CD4-positive, alpha-beta T cell treated with Interleukin-2 at 100 ng/mL for 4 hours (primary cell): ENCODE results near the gene IL6R.
"Not testable (repeated sequence)": the region's sequence is repeated elsewhere in the genome, so short reads cannot be mapped to it uniquely, and the experiment has no call there.

Source experiments
- DNase-seq: peaks from one replicate; pipeline ENCODE4 v3.0.0-alpha.2; 2020; ENCODE audit warnings: low spot score

The IL6R gene

GRCh38 chr1:154483941-154484803 lies 79.0 kb downstream of the IL6R start:
- DNase-seq = no peak

GRCh38 chr1:154485106-154485505 lies 80.0 kb downstream of the IL6R start:
- DNase-seq = no peak

DNA sequence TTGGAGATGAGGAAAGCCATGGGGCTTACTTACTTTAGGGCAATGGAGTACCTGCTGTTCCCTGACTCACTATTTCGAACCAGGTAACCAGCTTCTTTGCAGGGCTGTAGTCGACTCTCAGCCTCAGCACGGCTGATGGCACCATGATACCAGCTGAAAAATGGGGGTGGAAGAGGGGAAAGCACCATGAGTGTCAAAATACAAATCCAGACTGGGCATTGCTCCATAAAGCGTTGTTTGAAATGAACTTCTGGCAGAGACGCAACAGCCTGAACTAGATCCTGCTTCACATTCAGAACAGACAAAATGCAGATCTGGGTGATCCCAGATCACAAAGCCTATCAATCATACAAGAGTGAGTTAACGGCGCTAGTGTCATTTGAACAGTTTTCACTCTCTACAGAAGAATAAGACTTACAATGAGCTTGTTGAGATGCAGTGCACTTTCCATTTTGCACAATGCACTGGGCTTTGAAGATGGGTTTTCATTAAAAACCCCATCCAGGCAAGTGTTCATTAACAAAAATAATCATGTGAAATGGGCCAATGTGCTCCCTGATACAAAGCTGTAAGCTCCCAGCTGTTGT lies 80.9 kb downstream of the IL6R start:
- no peak for DNase-seq

DNA sequence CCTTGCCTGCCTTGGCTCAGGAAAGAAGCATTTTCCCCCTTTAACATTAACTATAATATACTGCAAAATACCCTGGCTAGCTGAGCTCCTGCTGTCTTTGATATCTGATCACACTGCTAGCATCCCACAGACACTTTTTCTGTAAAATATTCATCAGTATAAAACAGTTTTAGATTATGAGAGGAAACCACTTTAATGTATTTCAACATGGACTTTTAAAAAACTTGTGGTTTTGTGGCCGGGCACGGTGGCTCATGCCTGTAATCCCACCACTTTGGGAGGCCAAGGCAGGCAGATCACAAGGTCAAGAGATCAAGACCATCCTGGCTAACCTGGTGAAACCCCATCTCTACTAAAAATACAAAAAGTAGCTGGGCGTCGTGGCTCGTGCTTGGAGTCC lies 81.6 kb downstream of the IL6R start:
- not testable (repeated sequence) for DNase-seq

DNA sequence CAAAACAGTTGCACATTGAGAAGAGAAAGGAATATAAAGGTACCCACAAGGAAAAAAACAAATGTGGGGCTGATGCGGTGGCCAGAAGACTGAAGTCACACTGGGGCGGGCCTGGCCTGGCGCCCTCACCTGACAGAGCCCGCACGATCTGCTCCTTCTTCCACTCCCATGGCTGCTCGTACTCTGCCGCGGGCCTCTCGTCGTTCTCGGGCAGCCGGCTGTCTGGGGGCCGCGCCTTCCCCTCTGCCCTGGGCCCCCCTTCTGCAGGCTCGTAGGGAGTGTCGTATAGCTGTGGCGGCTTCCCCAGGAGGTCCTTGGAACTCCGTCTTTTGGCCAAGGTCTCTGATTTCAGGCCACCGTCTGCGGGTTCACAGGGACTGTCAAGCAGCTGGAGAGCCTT lies 83.8 kb downstream of the IL6R start:
- DNase-seq = no peak

GRCh38 chr1:154489695-154490274 lies 84.6 kb downstream of the IL6R start:
- no peak for DNase-seq

- DNase-seq = no peak
Observed at GRCh38 chr1:154490317-154490716, 85.2 kb downstream of the IL6R start.

- no peak for DNase-seq
Observed at GRCh38 chr1:154492115-154492514, 87.0 kb downstream of the IL6R start.

DNA sequence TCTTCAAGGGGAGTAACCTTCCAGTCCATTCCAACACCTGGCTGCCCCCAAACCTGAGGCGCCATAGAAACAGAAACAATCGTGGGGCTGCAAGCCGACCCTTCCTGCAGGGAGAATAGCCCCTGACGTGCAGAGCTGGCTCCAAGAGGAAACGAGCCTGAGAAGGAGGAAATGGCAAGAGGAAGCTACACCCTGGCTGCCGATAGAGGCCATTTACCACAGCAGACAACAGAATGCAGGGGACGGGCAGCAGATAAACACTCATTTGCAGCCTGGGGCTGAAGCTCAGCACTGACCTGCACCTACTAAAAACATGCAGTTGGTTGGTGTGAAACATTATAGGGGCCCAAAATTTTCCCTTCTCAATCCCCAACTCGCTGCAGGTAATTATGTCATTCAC lies 88.1 kb downstream of the IL6R start:
- peak; percentile 25 for DNase-seq

DNA sequence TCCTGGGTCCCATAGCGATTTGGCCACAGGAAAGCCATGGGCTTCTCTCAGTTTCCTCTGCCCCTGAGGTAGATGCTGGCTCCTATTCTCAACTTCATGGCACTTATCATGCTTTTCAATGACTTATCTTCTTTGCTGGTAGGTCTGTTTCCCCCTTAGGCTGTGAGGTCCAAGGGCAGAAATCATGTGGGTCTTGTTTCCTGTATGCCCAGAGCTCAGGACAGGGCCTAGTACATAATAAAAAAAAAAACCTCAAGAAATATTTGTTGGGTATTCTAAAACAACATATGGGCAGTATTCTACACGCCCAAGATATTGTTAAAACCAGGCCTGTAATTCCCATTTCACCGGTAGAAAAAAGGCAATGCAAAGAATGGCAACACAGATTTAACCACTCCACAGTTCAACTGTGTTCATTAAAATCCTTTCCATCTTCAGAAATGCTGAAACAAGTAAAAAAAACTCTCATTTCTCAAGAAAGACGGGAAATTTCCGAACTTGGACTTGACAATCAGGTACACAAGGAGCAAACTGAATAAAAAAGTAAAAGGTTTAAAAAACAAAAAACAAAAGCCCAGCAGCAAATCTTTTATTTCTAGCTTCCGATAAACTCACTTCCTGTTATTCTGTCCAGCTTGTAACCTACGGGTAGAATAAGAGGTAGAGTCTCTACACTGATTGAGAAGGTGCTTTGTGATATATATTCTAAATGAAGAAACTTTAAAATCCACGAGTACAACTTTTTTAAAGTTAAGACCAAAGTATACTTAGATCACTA lies 90.5 kb downstream of the IL6R start:
- no peak for DNase-seq

DNA sequence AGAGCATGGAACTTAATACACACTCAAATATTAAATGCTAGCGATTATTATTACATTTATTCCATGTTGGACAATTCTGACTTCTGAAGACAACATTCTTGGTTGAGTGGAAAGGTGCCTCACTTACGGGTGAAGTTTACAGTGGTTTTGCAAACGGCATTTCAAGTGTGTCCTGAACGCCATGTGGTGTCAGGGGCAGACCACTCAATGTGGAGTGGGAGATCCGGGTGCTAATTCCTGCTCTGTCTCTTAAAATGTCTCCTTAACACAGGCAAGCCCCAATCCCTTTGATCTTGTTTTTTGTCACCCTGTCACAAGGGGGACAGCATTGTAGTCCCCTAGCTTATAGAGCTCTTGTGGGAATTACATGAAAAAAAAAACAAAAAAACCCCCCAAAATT lies 91.2 kb downstream of the IL6R start:
- DNase-seq = no peak

DNA sequence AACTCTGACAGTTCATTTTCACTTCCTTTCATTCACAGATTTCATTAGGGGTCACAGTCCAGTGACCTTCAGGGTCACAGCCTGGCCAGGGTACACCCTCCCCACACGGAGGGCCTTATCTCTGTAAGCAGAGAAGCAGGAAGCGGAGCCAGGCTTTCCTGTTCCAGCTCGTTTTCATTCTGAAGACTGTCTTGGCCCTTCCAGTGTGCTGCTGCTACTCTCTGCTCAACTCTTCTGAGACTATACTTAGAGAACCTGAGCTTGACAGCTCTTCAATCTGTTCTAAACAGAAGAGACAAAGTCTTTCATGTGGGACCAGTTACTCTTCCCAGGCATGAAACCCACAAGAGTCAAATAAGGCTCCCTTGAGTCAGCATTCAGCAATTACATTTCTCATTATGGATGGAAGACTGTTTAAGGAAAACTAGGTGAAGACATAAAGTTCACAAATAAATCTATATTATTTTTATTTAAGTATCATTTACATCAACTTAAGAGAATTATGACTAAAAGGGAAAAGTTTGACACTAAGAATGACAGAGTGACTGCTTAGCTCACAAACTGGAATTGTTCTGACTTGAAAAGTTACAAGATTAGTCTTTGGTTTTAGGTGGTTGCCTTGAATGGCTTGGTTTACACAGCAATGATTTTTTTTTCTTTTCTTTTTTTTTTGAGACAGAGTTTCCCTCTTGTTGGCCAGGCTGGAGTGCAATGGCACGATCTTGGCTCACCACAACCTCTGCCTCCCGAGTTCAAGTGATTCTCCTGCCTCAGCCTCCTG lies 92.1 kb downstream of the IL6R start:
- no peak for DNase-seq

- no peak for DNase-seq
Observed at GRCh38 chr1:154499446-154499845, 94.3 kb downstream of the IL6R start.

DNA sequence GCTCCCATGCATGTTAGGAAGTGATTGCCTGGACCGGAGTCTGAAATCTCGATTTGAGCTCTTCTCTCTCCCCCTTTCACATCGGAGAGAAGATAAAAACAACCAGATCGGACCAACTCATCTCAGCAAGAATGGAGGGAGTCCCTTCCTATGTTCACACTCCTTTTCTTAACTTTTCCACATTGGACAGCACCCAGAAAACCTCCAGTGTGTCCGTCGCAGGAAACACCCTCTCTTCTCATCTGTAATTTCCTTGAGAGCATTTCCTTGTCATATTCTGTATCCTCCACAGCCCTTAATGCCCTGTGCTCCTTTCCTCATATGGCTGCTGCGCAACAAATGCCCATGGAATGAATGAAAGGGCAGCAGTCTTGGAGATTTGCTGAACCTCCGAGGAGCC lies 95.4 kb downstream of the IL6R start:
- DNase-seq = no peak

DNA sequence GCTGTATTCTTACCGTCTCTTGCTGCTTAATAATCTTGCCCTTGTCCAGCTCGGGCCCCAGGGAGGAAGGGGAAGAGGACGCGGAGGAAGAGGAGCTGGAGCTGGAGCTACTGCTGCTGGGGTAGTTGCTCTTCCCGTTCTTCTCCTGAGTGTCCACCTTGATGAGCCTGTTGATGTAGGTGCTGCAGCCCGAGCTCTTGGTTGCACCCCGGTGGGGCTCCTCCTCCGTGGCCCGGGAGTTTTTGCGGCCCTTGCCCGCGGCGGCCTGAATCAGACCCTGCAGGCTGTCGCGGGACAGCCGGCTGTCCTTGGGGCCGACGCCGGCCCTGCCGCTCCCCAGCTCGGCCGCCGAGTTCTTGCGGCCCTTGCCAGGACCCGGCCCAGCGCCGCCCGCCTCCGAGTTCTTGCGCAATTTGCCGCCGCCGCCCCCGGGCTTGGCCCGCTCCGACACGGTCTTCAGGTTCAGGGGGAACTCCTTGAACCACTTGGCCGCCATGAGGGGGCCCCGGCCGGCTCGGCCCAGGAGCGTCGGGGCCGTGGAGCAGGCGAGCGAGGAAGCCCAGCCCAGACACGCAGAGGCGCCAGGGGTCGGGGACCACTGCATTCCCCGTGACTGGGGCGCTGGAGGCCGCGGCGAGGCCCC lies 96.4 kb downstream of the IL6R start:
- no peak for DNase-seq

- no peak for DNase-seq
Observed at GRCh38 chr1:154502066-154502743, 97.1 kb downstream of the IL6R start, which contains the start of the genes SHE and TDRD10. TSS of gene SHE (minus strand) at chr1:154502412. CDS start at chr1:154502026, 386 bp downstream. TSS of gene TDRD10 (plus strand) at chr1:154502219. CDS start at chr1:154506904, 4,685 bp downstream.

GRCh38 chr1:154502744-154503115 lies 97.6 kb downstream of the IL6R start:
- no peak for DNase-seq

- DNase-seq = no peak
Observed at GRCh38 chr1:154503898-154504297, 98.8 kb downstream of the IL6R start.

DNA sequence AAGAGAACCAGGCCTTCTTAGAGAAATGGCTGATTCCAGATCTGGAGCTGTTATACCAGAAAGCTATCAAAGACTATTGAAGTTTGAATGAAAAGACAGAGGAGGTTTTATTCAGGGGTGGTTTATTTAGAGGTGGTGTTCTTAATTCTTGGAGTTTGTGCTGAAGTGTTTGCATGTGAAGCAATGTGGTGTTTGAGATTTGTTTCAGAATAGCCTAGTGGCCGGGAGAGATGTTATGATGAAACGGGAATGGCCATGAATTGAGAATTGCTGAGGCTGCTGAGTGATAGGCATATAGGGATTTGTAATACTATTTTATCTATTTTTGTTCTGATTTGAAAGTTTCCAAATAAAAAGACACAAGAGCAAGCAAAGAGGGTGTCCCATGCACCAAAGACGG lies 107.6 kb downstream of the IL6R start:
- DNase-seq = no peak

DNA sequence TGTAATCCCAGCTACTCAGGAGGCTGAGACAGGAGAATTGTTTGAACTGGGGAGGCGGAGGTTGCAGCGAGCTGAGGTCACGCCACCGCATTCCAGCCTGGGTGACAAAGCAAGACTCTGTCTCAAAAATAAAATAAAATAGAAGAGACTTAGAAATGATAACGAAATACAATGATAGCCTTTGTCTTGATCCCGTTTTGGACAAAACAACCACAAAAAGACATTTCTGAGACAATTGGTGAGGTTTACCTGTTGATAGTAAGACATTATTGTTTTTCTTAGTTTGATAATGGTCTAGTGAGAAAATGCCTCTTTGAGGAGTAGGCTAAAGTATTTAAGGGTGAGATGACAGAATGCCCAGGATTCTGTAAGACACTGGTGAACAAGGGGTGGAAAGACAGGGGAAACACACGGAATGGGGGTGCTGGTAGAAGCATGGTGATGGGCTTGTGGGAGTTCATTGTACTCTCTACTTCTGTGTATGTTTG lies 109.0 kb downstream of the IL6R start:
- no peak for DNase-seq
